PC-9 (cell line): ENCODE measurements around the gene BPIFB1. TPM values are rescaled to one million over a fixed set of nuclear protein-coding genes. Genes with fewer than 3 reads are reported as not detected.

Source experiments
- BruUV-seq: library from RNA; stranded (reverse); fragments of 400-500 nt; replicated peaks from 2 replicates; lab custom pipeline; 2021; lab: Mats Ljungman, UMichigan
- CTCF ChIA-PET: fragments of 300-600 bp; sonication (Branson Sonifier 250); formaldehyde crosslinking; loops from one replicate; lab custom pipeline; 2022; ENCODE audit warnings: antibody characterized with exemption; lab: Charles Lee
- POLR2A ChIA-PET: fragments of 300-600 bp; sonication (Branson Sonifier 250); formaldehyde crosslinking; loops from one replicate; lab custom pipeline; 2022; ENCODE audit warnings: antibody characterized with exemption; ENCODE audit not compliant: unreplicated experiment; lab: Charles Lee
- DNase-seq, 2 experiments: peaks; one replicate each; pipeline versions ENCODE4 v3.0.0 to v3.0.0-alpha.2; 2015 to 2022; ENCODE audit warnings: mixed read lengths in 1 of 2
- H2AFZ ChIP-seq: fragments of 200-600 bp; sonication (generic); 2 replicates; pipeline ENCODE4 v1.8.1; 2017; ENCODE audit warnings: antibody characterized with exemption
- H3F3A ChIP-seq: fragments of 200-600 bp; sonication (generic); 2 replicates; pipeline ENCODE4 v1.8.1; 2017; ENCODE audit warnings: antibody characterized with exemption, mild to moderate bottlenecking, low read depth; ENCODE audit not compliant: insufficient read depth
- H3K27ac ChIP-seq: fragments of 200-600 bp; sonication (generic); 2 replicates; pipeline ENCODE4 v1.6.1; 2016; ENCODE audit warnings: mixed run types
- H3K27me3 ChIP-seq: fragments of 200-600 bp; sonication (generic); 2 replicates; pipeline ENCODE4 v1.6.1; 2016; ENCODE audit warnings: low read depth, mixed run types; ENCODE audit not compliant: insufficient read depth
- H3K36me3 ChIP-seq: fragments of 200-600 bp; sonication (generic); 2 replicates; pipeline ENCODE4 v1.6.1; 2016; ENCODE audit warnings: low read depth, mixed run types
- H3K4me1 ChIP-seq: fragments of 200-600 bp; sonication (generic); replicated peaks from 2 replicates; pipeline ENCODE4 v1.6.1; 2016; ENCODE audit warnings: mixed run types; ENCODE audit not compliant: insufficient read depth
- H3K4me2 ChIP-seq: fragments of 200-600 bp; sonication (generic); 2 replicates; pipeline ENCODE4 v1.6.1; 2017; ENCODE audit warnings: mixed run types
- H3K4me3 ChIP-seq: fragments of 200-600 bp; sonication (generic); 2 replicates; pipeline ENCODE4 v1.6.1; 2016; ENCODE audit warnings: mixed run types
- H3K79me2 ChIP-seq: fragments of 200-600 bp; sonication (generic); 2 replicates; pipeline ENCODE4 v1.6.1; 2017; ENCODE audit warnings: low read depth, mixed run types
- H3K9me2 ChIP-seq: fragments of 200-600 bp; sonication (generic); 2 replicates; pipeline ENCODE4 v1.8.1; 2017; ENCODE audit warnings: mild to moderate bottlenecking; ENCODE audit not compliant: insufficient read depth
- H3K9me3 ChIP-seq: fragments of 200-600 bp; sonication (generic); 2 replicates; pipeline ENCODE4 v1.8.1; 2016; ENCODE audit warnings: low read depth; ENCODE audit not compliant: insufficient read depth
- H4K20me1 ChIP-seq: fragments of 200-600 bp; sonication (generic); 2 replicates; pipeline ENCODE4 v1.8.1; 2017; ENCODE audit not compliant: insufficient read depth
- EZH2 ChIP-seq: fragments of 200-600 bp; sonication (generic); IDR thresholded peaks from 2 replicates; pipeline ENCODE4 v1.8.0; 2017; ENCODE audit warnings: antibody characterized with exemption, low read depth
- intact Hi-C: fragments of 100-400 bp; cut with micrococcal nuclease; formaldehyde crosslinking; loops from one replicate; pipeline ENCODE4 v1.10.0; 2022; ENCODE audit not compliant: unreplicated experiment
- total RNA-seq: library from RNA; stranded (reverse); gene quantifications from 2 replicates; pipeline ENCODE4 v1.2.3, GENCODE V29; 2021
- TF ChIP-seq, protein P1 (sequence below): fragments of 200-600 bp; sonication (generic); conservative IDR thresholded peaks from 2 replicates; pipeline ENCODE4 v1.6.1; 2017; ENCODE audit warnings: mixed run types, antibody characterized with exemption, mild to moderate bottlenecking, moderate library complexity

Gene BPIFB1
- total RNA-seq, 1 experiment from 2014 or later: not detected

DNA sequence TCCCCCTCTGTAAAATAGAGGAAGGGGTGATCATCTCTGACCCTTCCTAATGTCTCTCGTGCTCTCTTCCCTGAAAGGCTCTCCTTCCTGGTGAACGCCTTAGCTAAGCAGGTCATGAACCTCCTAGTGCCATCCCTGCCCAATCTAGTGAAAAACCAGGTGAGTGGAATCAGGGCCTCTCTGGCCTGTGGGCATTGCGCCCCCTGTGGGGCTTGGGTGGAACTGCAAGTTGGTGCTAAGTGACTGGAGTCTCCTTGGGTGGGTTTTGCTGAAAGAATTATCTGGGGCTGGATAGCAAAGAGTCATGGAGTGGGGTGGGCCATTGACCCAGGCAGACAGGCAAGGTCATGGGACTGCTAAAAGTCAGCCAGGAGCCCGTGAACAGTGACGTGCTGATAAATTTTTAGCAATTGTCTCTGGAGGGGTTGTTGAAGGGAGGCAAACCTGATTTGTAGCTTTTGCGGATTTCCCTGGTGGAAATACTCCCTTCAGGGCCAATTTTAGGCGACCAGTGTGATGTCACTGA is 8.9 kb downstream of the BPIFB1 start:
- H3F3A ChIP-seq: no peaks in the 10 kb centered on the region
- CTCF ChIA-PET: interaction anchor here (0.6 to 1.9 kb wide), 2 partner anchors 29 to 609 kb away, joined by 3 to 7 read pairs; no protein-coding TSS in a partner anchor
- no peak overlapping the region for H3K27ac ChIP-seq
- no peaks in the 10 kb centered on the region for H3K9me3 ChIP-seq
- BruUV-seq: no TSS peak
- H3K9me2 ChIP-seq: no peaks in the 10 kb centered on the region
- intact Hi-C loops: loop anchor here (1.0 to 5.0 kb wide), 4 partner anchors 30 to 500 kb away; no protein-coding TSS in a partner anchor
- no peak overlapping the region for H3K4me3 ChIP-seq
- POLR2A ChIA-PET: no interaction called here
- no peaks in the 10 kb centered on the region for H3K36me3 ChIP-seq
- peak in 1 of 2 experiments; percentile 61 for DNase-seq
- H3K27me3 ChIP-seq: no peaks in the 10 kb centered on the region
- no peaks in the 10 kb centered on the region for H3K4me1 ChIP-seq
- H3K79me2 ChIP-seq: no peaks in the 10 kb centered on the region
- no peaks in the 10 kb centered on the region for H4K20me1 ChIP-seq
- no peak overlapping the region for H3K4me2 ChIP-seq
- no peak for TF ChIP-seq EZH2
- TF ChIP-seq, protein P1, sequence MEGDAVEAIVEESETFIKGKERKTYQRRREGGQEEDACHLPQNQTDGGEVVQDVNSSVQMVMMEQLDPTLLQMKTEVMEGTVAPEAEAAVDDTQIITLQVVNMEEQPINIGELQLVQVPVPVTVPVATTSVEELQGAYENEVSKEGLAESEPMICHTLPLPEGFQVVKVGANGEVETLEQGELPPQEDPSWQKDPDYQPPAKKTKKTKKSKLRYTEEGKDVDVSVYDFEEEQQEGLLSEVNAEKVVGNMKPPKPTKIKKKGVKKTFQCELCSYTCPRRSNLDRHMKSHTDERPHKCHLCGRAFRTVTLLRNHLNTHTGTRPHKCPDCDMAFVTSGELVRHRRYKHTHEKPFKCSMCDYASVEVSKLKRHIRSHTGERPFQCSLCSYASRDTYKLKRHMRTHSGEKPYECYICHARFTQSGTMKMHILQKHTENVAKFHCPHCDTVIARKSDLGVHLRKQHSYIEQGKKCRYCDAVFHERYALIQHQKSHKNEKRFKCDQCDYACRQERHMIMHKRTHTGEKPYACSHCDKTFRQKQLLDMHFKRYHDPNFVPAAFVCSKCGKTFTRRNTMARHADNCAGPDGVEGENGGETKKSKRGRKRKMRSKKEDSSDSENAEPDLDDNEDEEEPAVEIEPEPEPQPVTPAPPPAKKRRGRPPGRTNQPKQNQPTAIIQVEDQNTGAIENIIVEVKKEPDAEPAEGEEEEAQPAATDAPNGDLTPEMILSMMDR: peak; percentile 99
- no peak overlapping the region for H2AFZ ChIP-seq

DNA sequence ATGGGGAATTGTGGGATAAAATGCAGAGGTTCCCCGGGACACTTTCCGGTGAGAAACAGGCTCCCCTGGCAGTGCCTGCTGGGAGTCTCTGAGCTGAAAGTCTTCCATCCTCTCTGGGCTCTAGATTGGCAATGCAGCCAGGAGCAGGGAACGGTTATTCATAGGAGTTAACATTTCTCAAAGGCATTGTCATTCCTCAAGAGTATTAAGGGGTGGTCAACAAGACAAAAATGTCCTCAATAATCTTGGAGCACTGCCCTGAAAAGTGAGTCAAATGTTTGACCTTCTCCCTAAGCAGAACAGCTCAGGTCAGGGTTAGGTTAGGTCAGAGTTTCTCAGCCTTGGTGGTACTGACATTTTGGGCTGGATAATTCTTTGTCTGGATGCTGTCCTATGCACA is 13.2 kb downstream of the BPIFB1 start:
- H4K20me1 ChIP-seq: no peaks in the 10 kb centered on the region
- POLR2A ChIA-PET: no interaction called here
- no peak overlapping the region for H3K27ac ChIP-seq
- H3K4me2 ChIP-seq: no peak overlapping the region
- no peaks in the 10 kb centered on the region for H3K9me3 ChIP-seq
- BruUV-seq: no TSS peak
- DNase-seq: no peak
- H3F3A ChIP-seq: no peaks in the 10 kb centered on the region
- H2AFZ ChIP-seq: no peak overlapping the region
- no peak for TF ChIP-seq EZH2
- TF ChIP-seq, protein P1: no peak
- H3K4me1 ChIP-seq: no peaks in the 10 kb centered on the region
- no peaks in the 10 kb centered on the region for H3K79me2 ChIP-seq
- no peaks in the 10 kb centered on the region for H3K9me2 ChIP-seq
- no peaks in the 10 kb centered on the region for H3K27me3 ChIP-seq
- CTCF ChIA-PET: no interaction called here
- no peaks in the 10 kb centered on the region for H3K36me3 ChIP-seq
- no peak overlapping the region for H3K4me3 ChIP-seq
- intact Hi-C loops: no loop called here

DNA sequence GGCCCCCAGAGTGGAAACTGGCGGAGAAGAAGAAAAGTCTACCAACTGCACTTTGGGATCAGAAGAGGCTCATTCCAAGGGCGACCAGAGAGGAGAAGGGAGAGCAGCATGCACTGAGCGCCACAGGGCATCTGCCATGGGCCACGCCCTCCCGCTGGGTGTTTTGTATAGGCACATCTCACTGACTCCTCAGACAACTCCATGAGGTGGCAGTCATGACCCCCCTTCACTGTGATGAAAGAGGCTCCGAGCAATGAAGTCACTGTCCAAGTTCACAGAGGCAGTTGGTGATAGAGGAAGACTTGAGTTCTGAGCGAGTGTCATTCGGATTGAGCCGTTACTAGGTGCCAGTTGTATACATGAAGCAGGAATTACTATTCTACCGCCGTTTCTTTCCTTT is 15.4 kb downstream of the BPIFB1 start:
- no peak overlapping the region for H3K4me2 ChIP-seq
- no peaks in the 10 kb centered on the region for H3K4me1 ChIP-seq
- H3K27me3 ChIP-seq: peaks cover 4% of the 10 kb centered on the region; the same call in 1 of the 2 replicates
- H3K36me3 ChIP-seq: no peaks in the 10 kb centered on the region
- no peak overlapping the region for H3K4me3 ChIP-seq
- ChIA-PET CTCF (no interaction called here), POLR2A (no interaction called here)
- no peaks in the 10 kb centered on the region for H4K20me1 ChIP-seq
- no peak overlapping the region for H2AFZ ChIP-seq
- TF ChIP-seq, protein P1: no peak
- TF ChIP-seq EZH2: no peak
- peak in 1 of 2 experiments; percentile 15 for DNase-seq
- H3K79me2 ChIP-seq: no peaks in the 10 kb centered on the region
- intact Hi-C loops: loop anchor here (2.0 kb wide), 1 partner anchor 396 kb away; no protein-coding TSS in a partner anchor
- no peak overlapping the region for H3K27ac ChIP-seq
- no peaks in the 10 kb centered on the region for H3K9me3 ChIP-seq
- no peaks in the 10 kb centered on the region for H3K9me2 ChIP-seq
- no TSS peak for BruUV-seq
- no peaks in the 10 kb centered on the region for H3F3A ChIP-seq
